ENCODE measurements around the gene EXOC3. TPM values are rescaled to one million over a fixed set of nuclear protein-coding genes. Genes with fewer than 3 reads are reported as not detected.

Gene EXOC3
- total and polyA plus RNA-seq, 2 of the 4 experiments (the other 2 are of a cell fraction) = 35.1 to 47.5 TPM

GRCh38 chr5:435961-436640 lies 6.9 kb upstream of the EXOC3 start:
- Histone ChIP-seq H3K27ac (ENCODE audit: insufficient read depth, low read length) (no peak overlapping the region), H3K9ac (ENCODE audit: low read depth, low read length) (no peak overlapping the region), H3K56ac (ENCODE audit: extremely low read depth, insufficient read depth, low read length) (no peak overlapping the region), H3K4me3 (ENCODE audit: insufficient read depth, low read depth, low read length) (no peak overlapping the region), H3K9me1 (ENCODE audit: insufficient read depth, low read length) (no peaks in the 10 kb centered on the region; the same call in 1 of the 2 replicates), H3K79me1 (ENCODE audit: low read depth in 1 of 2, low read length in 2 of 2) (peaks cover 0 to 38% of the 10 kb centered on the region in 2 experiments; a peak in 3 of 4 replicates), H3K4me1 (ENCODE audit: control insufficient read depth, insufficient read depth, low read length) (peaks cover 4% of the 10 kb centered on the region; the same call in 1 of the 2 replicates), H2AK5ac (ENCODE audit: low read depth, low read length) (peak overlapping the region; percentile 80; the same call in 1 of the 2 replicates), H2BK5ac (ENCODE audit: low read depth, low read length, poor library complexity, severe bottlenecking) (peak overlapping the region; percentile 11), H4K8ac (ENCODE audit: low read depth in 2 of 2, low read length in 2 of 2) (peak overlapping the region in 1 of 2 experiments; percentile 34; a peak in 1 of 4 replicates), H3K27me3 (ENCODE audit: control insufficient read depth, insufficient read depth, low read length) (no peaks in the 10 kb centered on the region), H3K4me2 (ENCODE audit: low read depth, low read length) (no peak overlapping the region), H2BK20ac (ENCODE audit: low read depth, low read length) (0 out of 2 replicates have a peak overlapping the region, but pooled peaks have one; percentile 32), H2BK120ac (ENCODE audit: low read depth, low read length) (peak overlapping the region; percentile 68), H2AK9ac (replicated peaks; ENCODE audit: low read depth, low read length, poor library complexity) (peak overlapping the region; percentile 63), H2AFZ (replicated peaks; ENCODE audit: low read length, poor library complexity) (peak overlapping the region; percentile 45), H4K5ac (ENCODE audit: low read depth, low read length) (no peak overlapping the region; the same call in 1 of the 2 replicates), H3K9me3 (ENCODE audit: control insufficient read depth, insufficient read depth, low read length) (no peaks in the 10 kb centered on the region), H3K14ac (replicated peaks; ENCODE audit: low read depth, low read length) (no peak overlapping the region), H4K91ac (ENCODE audit: insufficient read depth, low read depth, low read length) (peak overlapping the region; percentile 10; the same call in 1 of the 2 replicates), H3K23ac (ENCODE audit: low read depth, low read length) (no peak overlapping the region), H3K36me3 (ENCODE audit: control insufficient read depth, insufficient read depth, low read length) (peaks cover 32% of the 10 kb centered on the region), H3K4ac (ENCODE audit: low read depth, low read length) (peak overlapping the region; percentile 67), H3K18ac (ENCODE audit: low read depth, low read length) (no peak overlapping the region), H4K20me1 (ENCODE audit: insufficient read depth, low read length) (no peaks in the 10 kb centered on the region; the same call in 1 of the 2 replicates), H2BK15ac (ENCODE audit: low read depth, low read length) (no peak overlapping the region)
- WGBS, 2 experiments (ENCODE audit: extremely low coverage in 2 of 2, insufficient read length in 1 of 2) = 86% methylated on average over 7 of the region's 18 CpGs; no CpG with 5 or more reads in 1 of the 2 experiments
- in situ Hi-C loops (cut with MboI; ENCODE audit: low sequenced_read_pairs) (loop anchor here (5.0 kb wide), 1 partner anchor 124 kb away; no protein-coding TSS in a partner anchor), intact Hi-C loops (cut with micrococcal nuclease) (loop anchor here (1.0 kb wide), 1 partner anchor 119 kb away; no protein-coding TSS in a partner anchor), dilution Hi-C loops (cut with HindIII; ENCODE audit: low sequenced_read_pairs, unreplicated experiment) (no loop called here)
- DNase-seq (peak; percentile 30), ATAC-seq (ENCODE audit: low read depth) (peak; percentile 58)
- TF ChIP-seq CHD1 (IDR thresholded peaks at IDR 0.05; ENCODE audit: low read depth, low read length) (no peak), CTCF (conservative IDR thresholded peaks at IDR 0.05; ENCODE audit: low read depth, low read length) (peak; percentile 50), RAD21 (IDR thresholded peaks at IDR 0.05; ENCODE audit: low read length) (peak; percentile 55), SMC3 (IDR thresholded peaks at IDR 0.05; ENCODE audit: low read depth, low read length) (peak; percentile 61)
- POLR2A ChIA-PET (ENCODE audit: unreplicated experiment) = no interaction called here
- CTCF ChIA-PET = no interaction called here
- BruUV-seq (replicated peaks) = no TSS peak
